ENCODE results near the gene ANTXRL.
"Not testable (repeated sequence)": the region's sequence is repeated elsewhere in the genome, so short reads cannot be mapped to it uniquely, and the experiment has no call there.

The ANTXRL gene

DNA sequence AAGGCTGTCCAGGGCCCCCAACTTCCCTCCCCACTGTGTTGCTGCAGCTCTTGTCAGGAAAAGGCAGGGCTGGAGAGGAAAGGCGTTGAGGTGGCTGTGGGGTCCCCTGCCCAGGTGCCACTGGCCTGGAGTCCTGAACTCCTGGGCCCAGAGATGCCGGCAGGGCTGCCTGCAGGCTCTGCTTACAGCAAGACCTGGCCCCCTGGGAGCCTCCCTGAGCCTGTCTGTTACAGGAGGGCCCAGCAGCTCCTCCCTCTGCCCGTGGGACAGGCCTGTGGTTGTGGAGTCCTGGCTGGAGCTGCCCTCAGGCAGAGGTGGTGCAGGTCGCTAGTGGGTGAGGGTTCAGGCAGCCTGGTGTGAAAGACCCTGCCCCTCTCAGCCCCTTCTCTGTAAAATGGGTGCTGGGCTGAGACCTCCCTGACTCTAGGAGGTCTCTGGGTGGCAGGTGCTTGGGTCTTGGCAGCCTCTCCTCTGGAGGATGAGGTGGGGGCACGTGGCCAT lies 9.9 kb downstream of the ANTXRL start:
- DNase-seq = no peak

DNA sequence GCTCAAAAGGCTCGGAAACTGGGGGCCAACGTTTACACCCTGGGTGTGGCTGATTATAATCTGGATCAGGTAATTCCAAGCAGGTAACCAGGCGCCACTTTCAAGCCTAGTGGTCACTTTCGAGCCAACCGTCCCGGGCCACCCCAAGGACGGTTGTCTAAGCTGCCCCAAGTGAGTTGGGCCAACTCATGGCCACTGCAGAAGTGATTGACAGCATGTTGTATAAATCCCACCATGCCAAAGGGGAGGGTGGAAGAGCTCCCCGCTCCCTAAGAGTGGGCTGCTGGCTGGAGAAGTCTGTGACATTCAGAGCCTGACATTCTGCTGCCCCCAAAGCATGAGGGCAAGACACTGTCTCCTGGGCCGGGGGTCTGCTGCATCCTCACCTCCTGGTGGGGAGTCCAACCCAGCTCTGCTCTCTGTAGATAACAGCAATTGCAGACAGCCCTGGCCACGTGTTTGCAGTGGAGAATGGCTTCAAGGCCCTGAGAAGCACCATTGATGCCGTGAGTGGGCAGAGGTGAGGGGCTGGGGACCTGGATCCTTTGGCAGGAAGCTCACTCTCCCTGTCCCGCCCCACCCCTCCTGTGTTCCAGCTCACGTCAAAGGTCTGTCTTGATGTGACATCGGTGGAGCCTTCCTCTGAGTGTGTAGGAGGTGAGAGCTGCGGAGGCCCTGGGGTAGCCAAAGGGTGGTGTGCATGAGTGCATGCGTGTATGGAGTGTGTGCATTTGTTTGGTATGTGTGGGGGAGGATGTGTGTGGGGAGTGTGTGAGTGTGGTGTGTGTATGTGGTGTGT lies 10.8 kb downstream of the ANTXRL start:
- no peak for DNase-seq

DNA sequence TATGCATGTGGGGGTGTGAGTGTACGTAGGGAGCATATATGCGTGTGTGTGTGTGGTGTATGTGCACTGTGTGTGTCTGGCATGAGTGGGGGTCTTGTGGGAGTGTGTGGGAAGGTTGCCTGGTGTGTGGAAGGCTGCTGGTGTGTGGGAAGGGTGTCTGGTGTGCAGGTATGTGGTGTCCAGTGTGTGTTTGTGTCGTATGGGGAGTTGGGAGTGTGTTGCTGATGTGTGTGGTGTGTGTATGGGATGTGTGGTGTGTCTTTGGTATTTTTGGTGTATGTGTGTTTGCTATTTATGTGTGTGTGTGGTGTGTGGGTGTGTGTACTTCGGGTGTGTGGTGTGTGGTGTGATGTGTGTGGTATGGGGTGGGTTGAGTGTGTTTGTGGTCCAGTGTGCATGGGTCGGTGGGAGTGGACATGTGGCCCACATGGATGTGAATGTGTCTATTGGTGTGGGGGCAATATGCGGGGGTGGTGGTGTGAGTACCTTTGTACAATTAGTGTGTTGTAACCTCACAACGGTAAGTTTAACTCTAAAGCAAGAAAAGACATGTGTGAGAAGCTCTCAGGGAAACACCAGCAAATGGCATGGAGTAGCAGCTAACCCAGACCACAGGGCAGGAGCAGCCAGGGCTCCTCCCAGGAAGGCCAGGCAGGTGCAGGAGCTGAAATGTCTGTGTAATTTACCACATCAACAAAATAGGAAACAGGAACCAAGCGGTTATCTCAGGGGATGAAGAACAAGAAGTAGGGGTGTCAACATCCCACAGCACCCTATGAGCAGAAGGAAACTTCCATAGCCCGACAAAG lies 11.9 kb downstream of the ANTXRL start:
- no peak for DNase-seq

DNA sequence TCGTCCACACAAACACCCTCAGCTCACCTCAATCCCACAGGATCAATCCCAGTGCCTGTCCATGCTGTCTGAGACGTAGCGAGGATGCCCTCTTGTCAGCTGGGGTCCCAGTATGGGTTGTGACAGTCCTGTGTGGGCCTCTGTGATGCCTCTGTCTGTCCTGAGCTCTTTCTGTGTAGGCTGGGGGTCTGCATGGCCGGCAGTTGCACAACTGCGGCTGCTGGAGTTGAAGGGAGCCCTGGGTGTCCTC lies 12.4 kb downstream of the ANTXRL start:
- DNase-seq = no peak

DNA sequence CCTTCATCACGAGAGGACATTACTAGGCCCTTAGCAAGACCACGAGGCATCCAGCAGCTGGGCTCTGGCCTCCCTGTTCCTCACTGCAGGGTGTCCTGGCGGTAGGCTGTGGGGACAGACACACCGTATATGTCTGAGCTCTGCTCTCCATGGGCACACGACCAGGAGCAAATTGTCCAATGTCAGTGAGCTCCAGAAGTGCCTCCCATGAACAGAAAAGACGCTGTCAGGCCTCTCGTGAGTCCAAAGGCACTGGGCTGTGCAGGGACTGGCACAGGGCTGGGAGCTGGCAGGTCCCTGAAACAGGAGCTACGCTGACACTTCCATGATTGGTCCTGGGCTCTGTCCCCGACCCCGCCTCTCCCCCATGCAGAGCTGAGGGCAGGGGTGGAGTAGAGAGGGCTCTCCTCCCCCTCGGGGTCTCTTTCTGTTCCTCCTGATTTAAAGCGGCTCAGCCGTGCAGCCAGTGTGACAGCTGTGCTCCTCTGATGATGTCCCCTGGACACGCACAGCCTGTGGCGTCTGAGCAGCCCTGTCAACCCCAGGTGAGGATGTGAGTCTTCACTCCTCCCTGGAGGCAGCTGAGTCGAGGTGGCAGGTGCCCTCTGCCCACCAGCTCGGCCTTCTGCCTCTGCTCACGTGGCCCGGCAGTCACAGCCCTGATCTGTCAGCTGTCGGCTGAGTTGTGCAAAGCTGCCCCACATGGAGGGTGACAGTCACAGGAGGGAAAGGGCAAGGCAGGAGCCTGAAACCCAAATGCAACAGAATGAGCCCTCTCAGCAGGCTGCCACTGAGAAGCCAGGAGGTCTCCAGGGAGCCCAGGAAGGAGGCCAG lies 13.0 kb downstream of the ANTXRL start:
- DNase-seq = no peak

DNA sequence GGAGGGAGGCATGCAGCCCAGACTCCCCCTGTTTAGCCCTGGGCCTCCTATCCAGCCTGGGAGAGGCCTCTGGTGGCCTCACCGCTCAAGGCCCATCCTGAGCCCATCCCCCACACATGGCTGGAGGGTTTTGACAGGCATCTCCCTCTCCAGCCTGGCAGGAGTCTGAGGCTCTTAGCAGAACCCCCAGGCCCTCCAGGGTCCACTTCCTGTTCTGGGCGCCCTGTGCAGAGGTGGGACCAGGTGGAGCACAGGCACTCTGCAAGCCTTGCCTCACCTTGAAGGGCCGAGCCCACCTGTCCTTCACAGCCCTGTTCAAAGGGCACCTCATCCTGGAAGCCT lies 13.5 kb downstream of the ANTXRL start:
- not testable (repeated sequence) for DNase-seq

DNA sequence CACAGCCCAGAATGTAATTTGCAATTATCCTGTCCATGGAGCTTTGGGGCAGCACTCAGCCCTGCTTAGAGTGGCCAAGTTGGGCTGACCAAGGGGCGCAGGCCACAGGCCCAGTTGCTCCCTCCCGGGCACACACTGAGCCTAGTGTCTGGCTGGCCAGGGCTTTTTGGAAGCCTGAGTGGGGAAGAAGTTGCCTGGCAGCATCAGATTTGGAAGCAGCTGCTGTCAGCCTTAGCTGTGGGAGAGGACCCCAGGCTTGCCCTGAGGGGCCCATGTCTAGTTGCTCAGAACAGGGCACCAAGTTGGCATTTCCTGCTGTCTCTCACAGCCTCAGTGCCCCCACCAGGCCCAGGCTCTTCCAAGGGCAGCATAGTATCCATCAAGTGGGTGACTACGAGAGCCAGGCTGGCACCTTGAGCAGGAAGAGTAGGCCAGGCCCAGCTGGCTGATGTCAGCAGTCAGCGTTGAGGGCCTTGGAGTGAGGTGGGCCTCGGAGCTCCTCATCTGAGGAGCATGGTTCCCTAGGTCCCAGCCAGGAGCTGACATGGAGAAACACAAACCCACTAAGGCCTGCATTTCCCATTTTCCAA lies 14.4 kb downstream of the ANTXRL start:
- DNase-seq = no peak

DNA sequence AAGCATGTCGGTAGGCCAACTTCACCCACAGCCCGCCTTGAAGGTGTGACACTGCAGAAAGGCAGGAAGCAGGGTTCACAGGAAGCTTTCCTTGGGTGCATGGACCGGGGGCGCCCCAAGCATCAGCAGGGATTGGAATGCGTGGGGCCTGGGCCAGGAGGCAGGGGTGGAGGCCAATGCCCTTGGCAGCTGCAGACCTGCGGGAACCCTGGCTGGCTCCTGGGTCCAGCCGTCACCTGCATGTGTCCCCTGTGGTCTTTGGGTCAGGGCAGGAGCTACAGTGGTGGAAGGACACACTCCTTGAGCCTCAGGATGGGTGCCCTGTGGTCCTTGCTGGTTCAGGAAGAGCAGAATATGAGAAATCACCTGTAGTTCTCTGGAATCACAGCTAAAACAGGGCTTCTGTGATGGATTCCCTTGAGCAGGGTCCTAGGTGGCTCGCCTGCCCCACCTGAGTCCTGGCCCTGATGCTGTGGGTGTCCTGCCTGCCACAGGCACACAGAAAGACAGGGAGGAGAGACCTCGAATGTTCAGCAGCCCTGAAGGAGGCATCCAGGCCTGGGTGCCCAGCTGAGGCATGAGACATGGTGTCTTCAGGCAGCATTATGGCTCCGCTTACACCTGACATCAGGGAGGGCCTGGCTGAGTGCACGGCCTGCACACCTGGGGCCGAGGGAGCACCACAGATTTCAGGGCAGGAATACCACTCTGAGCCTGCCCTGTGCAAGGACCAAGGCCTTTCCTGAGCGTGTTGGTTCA lies 15.1 kb downstream of the ANTXRL start:
- DNase-seq = no peak

DNA sequence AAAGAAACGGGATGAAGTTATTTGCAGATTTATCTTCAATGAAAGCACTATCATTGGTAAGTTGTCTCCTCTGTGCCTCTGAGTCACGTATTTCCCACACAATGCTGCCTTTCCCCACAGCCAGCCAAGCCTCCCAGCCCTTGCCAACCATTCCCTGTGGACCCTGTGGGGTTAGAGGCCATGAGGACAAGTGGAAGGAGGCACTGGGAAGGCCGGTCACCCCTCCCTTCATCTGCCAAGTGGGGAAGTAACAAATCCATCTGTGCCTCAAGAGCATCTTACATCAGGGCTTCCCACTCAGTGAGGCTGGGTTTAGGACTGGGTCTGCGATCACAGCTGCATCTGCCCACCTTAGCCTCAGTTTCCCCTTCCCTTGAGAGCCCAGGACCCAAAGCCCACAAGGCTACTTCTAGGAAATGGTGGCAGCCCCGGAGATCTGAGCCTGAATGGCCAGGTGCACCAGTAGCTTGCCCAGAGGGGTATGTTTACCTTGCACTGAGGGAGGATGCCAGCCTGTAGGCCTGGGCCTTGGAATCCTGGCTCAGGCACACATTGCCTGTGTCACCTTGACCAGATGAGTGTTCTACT lies 16.1 kb downstream of the ANTXRL start:
- not testable (repeated sequence) for DNase-seq

DNA sequence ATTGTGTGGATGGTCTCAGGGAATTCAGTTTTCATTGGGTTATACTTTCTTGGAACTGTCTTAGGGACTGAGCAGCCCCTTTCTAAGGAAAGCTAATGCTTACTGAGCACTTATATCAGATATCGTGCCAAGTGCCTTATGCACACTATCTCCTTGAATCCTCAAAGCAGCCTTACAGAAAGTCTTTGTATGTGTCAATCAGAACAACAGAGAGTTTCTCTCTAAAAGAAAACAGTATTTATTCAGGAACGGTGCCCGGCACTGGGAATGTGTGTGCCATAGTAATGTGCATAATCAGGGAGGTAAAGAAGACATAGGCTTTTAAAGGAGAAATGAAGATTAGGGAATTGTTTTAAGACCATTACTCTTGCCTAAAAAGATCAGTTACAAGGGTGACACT lies 17.3 kb downstream of the ANTXRL start:
- DNase-seq = no peak

DNA sequence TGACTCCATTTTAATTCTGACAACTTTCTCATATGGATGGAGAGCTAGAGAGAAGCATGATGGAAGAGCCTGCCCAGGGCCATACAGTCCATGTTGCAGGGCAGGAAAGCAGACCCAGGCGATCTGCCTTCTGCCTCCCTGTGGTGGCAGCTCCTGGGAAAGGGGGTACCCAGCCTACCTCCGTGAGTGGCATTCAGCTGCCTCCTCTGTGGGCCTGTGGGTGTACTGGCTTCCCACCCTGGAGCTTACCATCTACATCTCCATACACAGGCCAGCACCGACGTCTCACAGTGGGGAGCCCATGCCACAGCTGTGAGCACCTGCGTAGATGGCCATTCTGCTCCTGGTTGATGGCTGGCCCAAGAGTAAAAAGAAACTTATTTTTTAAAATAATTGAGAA lies 17.9 kb downstream of the ANTXRL start:
- not testable (repeated sequence) for DNase-seq

DNA sequence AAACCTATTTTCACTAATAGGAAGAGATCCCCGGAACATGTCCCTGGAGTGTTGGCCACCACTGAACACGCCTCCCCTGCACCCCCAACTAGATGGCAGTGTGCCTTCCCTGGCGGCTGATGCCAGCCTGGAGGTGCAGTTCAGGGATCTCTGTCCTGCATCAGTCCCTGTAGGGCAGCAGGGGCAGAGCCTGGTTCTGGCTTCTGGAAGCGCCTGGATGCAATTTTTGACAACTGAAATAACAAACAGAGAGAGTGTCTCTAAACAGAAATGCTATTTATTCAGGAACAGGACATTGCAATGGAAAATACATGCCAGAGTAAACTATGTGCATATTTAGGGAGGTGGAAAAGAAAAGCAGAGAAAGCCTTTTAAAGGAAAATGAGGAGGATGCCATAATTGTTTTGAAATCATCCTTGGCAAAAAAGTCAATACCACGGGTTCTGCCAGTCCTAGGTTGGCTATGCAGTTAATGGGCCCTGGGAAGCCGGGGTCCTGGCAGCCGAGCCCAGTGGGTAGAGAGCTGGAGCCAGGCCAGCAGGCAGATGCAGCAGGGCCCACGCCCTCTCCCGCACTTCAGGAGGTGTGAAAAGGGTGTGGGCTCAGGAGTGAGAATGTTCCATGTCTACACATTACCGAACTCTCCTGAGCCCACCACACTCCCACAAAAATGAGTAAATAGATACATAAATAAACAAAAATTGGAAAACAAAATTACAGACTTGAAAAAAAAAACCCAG lies 18.5 kb downstream of the ANTXRL start:
- DNase-seq = no peak

DNA sequence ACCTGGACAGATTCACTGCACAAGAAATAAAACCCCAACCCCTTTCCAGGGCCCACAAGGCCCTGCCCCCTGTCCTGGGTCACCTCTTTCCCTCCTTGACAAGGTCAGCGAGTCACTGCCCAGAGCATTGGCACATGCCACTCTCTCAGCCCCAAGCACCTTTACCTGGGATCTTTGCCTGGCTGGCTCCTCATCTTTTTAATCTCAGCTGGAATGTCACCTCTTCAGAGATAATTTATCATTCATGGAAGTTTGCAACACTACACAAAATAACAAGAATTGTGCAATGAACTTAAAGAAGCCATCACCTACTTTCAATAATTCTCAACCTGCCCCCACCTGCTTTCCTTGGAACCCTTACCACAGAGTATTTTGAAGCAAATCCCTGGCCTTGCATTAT lies 19.2 kb downstream of the ANTXRL start:
- no peak for DNase-seq

DNA sequence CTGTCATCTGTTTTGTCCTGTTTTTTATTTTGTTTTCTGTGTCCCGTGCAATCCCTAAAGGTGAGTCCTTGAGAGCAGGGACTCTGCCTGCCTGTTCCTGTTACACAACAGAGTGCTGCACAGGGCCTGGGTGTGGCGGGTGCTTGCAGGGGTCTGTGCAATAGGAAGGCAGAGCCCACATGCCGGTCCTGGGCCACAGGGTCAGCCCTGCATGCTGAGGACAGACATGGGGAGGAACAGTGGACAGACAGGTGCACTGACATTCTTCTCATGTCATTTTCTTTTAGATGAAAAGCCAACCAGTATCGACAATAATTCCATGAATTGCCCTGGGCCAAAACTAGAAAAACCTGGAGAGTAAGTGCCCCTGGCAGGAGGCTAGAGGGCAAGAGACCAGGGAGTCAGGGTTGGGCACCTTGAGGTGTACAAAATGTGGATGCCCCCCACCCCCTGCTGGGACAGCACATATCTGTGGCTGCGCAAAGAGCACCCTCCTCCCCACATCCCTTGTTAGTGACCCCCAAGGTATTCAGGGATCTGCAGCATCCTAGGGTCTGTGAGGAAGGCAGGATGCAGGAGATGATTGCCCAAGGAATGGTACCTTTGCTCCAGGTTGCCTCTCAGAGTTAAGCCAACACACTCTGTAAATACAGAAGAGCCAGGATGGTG lies 19.9 kb downstream of the ANTXRL start:
- DNase-seq = no peak

DNA sequence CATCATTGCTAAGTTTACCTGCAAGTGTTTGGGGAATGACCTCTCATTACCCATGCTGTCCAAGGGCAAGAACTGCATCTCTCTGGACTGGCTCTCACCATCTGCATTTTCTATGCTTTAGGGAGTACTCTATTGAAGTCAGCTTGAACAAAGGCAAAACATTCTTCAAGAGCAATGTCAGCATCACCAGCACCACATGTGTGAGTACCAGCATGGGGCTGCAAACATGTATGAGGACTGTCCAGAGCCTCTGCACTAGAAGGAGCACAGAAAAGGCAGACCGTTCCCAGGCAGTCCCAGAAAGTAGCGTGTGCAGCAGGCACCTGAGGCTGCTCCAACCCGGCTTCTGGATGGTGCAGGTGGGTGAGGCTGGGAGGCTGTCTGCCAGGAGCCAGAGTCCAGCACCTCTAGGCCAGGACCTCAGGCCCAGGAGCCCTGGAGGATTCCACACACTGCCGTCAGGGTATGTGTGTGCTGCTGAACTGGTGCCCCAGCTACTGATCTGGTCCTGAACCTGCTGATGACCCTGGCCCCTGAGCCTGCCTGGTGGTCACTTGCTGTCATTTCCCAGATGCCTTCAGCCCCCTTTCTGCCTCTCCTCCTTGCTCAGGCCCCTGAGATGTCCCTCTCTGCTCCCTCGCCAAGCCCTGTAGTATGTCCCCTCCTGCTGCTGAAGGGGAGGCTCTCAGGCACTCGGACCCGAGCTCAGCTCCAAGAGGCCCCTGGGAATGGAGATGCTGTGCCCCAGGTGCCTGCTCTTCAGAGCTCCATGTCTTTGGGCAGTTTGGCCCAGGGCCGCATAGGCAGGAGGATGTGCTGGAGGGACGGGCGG lies 20.7 kb downstream of the ANTXRL start:
- DNase-seq = no peak

DNA sequence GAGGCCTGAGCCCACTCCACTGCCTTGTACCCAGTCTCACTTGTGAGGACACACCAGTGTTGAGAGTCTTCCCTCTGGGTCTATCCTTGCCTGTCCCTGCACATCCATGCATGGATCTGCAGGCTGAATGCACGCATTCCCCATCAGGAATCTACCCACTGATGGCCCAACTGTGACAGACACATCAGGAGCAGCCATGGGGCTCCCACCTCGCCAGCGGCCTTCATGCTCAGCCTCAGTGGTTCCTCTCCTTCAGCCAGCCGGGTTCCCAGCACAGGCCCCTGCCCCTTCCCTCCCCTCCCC lies 21.3 kb downstream of the ANTXRL start:
- DNase-seq = no peak

DNA sequence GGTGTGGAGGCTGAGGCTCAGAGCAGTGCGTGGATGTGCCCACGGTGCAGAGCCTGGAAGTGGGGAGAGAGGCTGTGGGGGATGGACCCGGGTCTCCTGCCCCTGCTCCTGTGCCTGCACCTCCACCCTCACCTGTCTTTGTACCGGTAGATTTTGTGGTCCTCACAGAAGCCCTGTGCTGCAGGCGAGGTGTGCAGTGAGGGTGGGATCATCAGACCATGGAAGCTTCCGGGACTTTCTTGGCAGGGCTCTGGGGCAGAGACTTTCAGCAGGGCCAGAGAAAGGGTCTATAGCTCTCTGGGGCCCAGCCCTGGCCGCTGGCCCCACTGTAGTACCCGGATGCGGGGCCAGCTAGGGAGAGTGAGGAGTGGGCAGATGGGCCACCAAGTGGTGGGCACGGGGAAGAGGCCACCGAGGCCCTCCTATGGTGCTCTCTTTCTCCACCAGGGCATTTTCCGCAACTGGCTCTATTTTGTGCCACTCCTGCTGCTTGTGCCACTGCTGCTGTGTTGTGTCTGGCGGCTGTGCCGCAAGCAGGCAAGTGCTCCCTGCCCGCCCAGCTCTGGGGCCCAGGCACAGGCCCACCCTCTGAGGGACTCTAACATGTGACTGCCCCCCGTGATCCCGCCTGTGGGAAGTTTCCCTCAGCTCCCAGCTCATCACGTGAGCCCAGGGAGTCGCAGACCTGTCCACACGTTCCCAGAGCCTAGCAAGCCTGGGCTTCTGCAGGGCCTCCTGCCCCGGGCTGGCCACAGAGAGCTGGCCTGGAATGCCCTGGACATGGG lies 22.1 kb downstream of the ANTXRL start:
- DNase-seq = no peak

DNA sequence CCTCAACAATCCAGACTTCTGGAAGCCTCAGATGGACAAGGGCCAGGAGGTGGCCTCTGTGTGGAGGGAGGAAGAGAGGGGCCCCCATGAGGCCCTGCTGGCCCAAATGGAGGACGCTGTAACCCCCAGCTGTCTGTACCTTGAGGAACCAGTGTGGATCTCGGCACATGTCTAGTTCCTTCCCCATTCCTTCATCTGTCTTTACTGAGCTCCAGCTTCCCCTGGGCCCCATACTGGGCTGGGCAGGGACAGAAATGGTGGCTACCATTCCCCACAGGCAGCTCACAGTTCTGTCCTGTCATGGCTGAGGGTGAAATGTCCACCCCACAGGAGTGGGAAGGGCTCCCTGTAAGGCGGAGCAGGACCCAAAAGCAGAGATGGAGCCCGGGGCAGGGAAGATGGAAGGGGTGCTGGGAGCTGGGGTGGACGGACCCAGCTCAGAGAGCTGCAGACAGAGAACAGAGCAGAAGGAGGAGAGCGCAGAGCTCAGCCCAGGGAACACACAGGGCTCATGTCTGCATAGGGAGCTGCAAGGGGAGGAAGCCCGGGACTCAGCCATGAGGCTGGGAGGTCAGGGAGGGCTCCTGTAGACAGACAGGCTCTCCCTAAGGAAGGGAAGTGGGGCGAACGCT lies 22.8 kb downstream of the ANTXRL start:
- no peak for DNase-seq

DNA sequence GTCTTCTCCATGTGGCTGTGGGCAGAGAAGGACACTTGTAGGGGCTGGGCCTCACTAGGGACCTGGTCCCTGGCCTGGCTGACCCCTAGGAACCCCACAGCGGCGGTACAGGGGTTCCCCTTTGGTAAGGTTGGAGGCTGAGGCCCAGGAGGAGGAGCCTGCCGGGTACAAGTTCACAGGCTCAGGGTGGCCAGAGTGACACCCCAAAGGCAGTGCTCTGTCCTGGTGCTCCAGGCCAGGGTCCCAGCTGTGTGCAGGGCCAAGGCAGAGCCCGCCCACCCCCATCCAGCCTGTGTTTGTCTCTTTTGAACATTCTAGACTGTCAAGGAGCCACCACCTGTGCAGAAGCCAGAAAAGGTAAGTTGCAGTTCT lies 23.3 kb downstream of the ANTXRL start:
- no peak for DNase-seq
